Measurements from ENCODE around the gene TSPAN18. TPM values are rescaled to one million over a fixed set of nuclear protein-coding genes. Genes with fewer than 3 reads are reported as not detected.

The TSPAN18 gene
- total and polyA plus RNA-seq, 2 of the 8 experiments (the other 6 are each of a cell fraction or from before 2014, with no cell fraction given) = 5.2 to 10.2 TPM

- no peak overlapping the region for H2BK15ac ChIP-seq (ENCODE audit: low read length)
- no peak overlapping the region for H2BK120ac ChIP-seq (replicated peaks; ENCODE audit: low read depth, low read length)
- ChIA-PET CTCF (ENCODE audit: partially characterized antibody) (interaction anchor here (0.8 to 2.7 kb wide), 8 partner anchors 9 to 160 kb away, joined by 3 to 11 read pairs (median 4); no protein-coding TSS in a partner anchor), POLR2A (ENCODE audit: partially characterized antibody) (no interaction called here)
- peaks cover 0 to 11% (median 7%) of the 10 kb centered on the region in 4 experiments; a peak in 6 of 7 replicates for H3K27me3 ChIP-seq (replicated peaks in 1 of 4; ENCODE audit: control insufficient read depth in 3 of 4, extremely low read depth in 1 of 4, insufficient read depth in 3 of 4, low read length in 3 of 4)
- H3K14ac ChIP-seq (ENCODE audit: insufficient read length) = no peak overlapping the region
- no peak overlapping the region for H3K9ac ChIP-seq (replicated peaks in 1 of 4; ENCODE audit: extremely low read depth in 1 of 4, low read depth in 3 of 4, low read length in 3 of 4)
- H2BK12ac ChIP-seq (ENCODE audit: low read depth, low read length) = peak overlapping the region; percentile 40; the same call in 1 of the 2 replicates
- peak overlapping the region; percentile 32; the same call in 1 of the 2 replicates for H2AK5ac ChIP-seq (ENCODE audit: low read depth, low read length)
- no peak overlapping the region for H2BK5ac ChIP-seq (ENCODE audit: low read depth, low read length)
- H3K56ac ChIP-seq (replicated peaks; ENCODE audit: insufficient read length, low read depth, low read length) = no peak overlapping the region
- TF ChIP-seq ZNF274 (IDR thresholded peaks at IDR 0.05; ENCODE audit: borderline replicate concordance, extremely low read depth, low read length) = no peak
- TF ChIP-seq SP4 (IDR thresholded peaks at IDR 0.05; ENCODE audit: low read length) = no peak
- TF ChIP-seq TAF7 (optimal IDR thresholded peaks at IDR 0.05; ENCODE audit: borderline replicate concordance, low read depth, low read length) = no peak
- TF ChIP-seq JUN (IDR thresholded peaks at IDR 0.05; ENCODE audit: low read depth, low read length) = no peak
- H3K18ac ChIP-seq (ENCODE audit: extremely low read depth, low read length) = no peak overlapping the region
- DNase-seq (ENCODE audit: low read depth in 1 of 2, low spot score in 2 of 2) (peak in 1 of 2 experiments; percentile 30), FAIRE-seq (no peak)
- no peak overlapping the region for H4K8ac ChIP-seq (ENCODE audit: extremely low read depth, insufficient read depth, low read length)
- 86% methylated on average over 8 of the region's 8 CpGs; no CpG with 5 or more reads in 1 of the 2 experiments for WGBS, 2 experiments (ENCODE audit: extremely low coverage in 1 of 2, insufficient coverage in 1 of 2, insufficient read length in 1 of 2, insufficient replicate concordance in 2 of 2, low coverage in 1 of 2, low lambda C conversion rate in 2 of 2, missing lambda C conversion rate in 1 of 2)
- no peaks in the 10 kb centered on the region for H3K36me3 ChIP-seq (ENCODE audit: control insufficient read depth in 2 of 4, insufficient read depth in 4 of 4, low read length in 3 of 4)
- H3K23me2 ChIP-seq (ENCODE audit: low read depth, low read length) = 0 out of 2 replicates have a peak, but pooled peaks cover 2% of the 10 kb centered on the region
- no peak overlapping the region for H2BK20ac ChIP-seq (ENCODE audit: low read length)
- H4K5ac ChIP-seq (ENCODE audit: insufficient read length, low read depth, low read length) = no peak overlapping the region
- no peaks in the 10 kb centered on the region for H4K20me1 ChIP-seq (replicated peaks in 1 of 2; ENCODE audit: control insufficient read depth in 1 of 2, insufficient read depth in 2 of 2, low read length in 2 of 2)
- H3K79me1 ChIP-seq (ENCODE audit: low read depth, low read length) = no peaks in the 10 kb centered on the region
- no peak overlapping the region for H3K4me2 ChIP-seq (ENCODE audit: insufficient read depth in 1 of 2, low read depth in 2 of 2, low read length in 2 of 2)
- no peak overlapping the region for H3K23ac ChIP-seq (ENCODE audit: insufficient read length)
- H3K27ac ChIP-seq (ENCODE audit: low read depth, low read length) = no peak overlapping the region
- no peak overlapping the region for H3K4me3 ChIP-seq (ENCODE audit: extremely low read depth in 1 of 4, insufficient read depth in 2 of 4, low read depth in 3 of 4, low read length in 4 of 4)
- H2AFZ ChIP-seq (ENCODE audit: low read length) = no peak overlapping the region
- H3K9me3 ChIP-seq (ENCODE audit: insufficient read depth in 2 of 2, low read depth in 1 of 2, low read length in 1 of 2) = no peaks in the 10 kb centered on the region
- peaks cover 2 to 7% (median 6%) of the 10 kb centered on the region in 4 experiments; a peak in 6 of 7 replicates for H3K4me1 ChIP-seq (replicated peaks in 1 of 4; ENCODE audit: control insufficient read depth in 3 of 4, insufficient read depth in 4 of 4, low read length in 3 of 4)
- H3K4ac ChIP-seq (replicated peaks; ENCODE audit: insufficient read length, low read depth, low read length) = no peak overlapping the region
- no peak overlapping the region for H4K91ac ChIP-seq (replicated peaks; ENCODE audit: insufficient read length, low read length)
- no peaks in the 10 kb centered on the region for H3K79me2 ChIP-seq (ENCODE audit: control insufficient read depth in 1 of 2, insufficient read depth in 2 of 2, low read length in 2 of 2)
Measured at GRCh38 chr11:44748606-44749005, 21.8 kb downstream of the TSPAN18 start.
